ENCODE measurements around the gene CDK11B.
"Not testable (repeated sequence)": the region's sequence is repeated elsewhere in the genome, so short reads cannot be mapped to it uniquely, and the experiment has no call there.

The CDK11B gene

DNA sequence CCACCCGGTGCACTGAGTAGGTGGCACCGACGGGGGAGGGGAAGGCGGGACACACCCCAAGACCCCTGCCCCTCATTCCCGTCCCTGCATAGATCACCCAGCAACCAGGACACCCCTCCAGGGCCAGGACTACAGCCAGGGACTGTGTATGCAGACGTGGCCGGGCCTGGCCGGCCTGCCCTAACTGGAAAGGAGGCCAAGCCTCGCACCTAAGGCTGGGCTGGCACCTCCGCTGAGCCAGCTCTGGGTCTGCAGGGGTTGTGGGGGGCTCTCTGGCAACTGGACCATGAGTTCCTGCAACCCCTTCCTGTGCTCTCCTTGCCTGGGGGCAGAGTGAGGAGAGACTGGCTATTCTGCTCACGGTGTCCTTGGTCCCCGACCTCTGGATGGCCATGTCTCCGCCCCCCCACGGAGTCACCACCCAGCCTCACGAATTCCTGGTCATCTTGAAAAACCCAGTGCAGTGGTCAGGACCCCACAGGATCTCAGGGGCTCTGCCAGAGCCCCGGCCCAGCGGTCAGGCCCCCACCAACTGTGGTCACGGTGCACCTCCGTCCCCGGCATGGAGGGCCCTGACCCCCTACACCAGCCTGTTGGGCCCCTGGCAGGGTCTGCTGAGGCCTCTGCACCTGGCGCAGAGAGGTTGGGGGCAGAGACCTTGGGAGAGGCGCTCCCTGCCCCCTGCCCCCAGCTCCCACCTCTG, 57.8 kb downstream of the CDK11B start:
- in situ Hi-C loops (cut with MboI; ENCODE audit: low sequenced_read_pairs), result no loop called here

DNA sequence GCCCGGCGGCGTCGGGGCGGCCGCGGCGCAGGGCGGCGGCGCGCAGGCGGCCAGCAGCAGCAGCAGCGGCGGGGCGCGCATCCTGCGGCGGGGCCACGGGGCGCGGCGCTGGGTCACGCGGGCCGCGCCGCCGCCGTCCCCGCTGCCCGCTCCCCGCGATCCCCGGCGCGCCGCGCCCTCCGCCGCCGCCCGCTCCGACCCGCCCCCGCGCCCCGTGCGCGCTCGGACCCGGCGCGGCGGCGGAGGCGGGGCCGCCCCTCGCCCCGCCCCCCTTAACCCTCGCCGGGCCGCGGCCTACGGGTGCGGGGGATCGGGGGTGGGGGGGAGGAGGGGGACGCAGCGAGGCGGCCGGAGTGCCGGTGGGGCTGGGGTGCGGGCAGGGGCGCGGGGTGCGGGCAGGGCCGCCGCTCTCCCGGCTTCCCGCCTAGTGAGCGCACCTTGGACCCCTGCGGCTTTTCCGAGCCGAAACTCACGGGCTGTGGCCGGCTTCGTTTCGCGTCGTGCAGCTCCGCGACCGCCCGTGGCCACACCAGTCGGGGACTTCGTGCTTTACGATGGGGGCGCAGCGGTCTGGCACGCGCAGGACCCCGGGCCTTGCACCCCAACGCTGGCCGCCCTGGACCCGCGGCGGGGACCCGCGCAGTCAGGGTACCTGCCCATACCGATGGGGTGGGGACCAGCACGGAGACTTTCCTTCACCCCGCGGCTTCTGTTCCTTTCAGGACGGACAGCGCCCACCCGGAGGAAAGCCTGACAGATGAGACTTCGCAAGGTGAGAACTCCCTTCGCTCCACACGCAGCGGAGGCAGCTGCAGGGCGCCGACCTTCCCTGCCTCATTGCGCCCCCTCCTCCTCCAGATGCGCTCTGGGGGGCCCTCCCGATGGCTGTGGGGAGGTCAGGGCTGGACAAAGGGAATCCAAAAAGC, 58.6 kb downstream of the CDK11B start, which contains the start of gene FNDC10:
Gene FNDC10, minus strand, starts transcription at position 201 of the 926 bp plus-strand sequence. Its CDS starts 120 bp downstream, at position 81.
- in situ Hi-C loops (cut with MboI; ENCODE audit: low sequenced_read_pairs), result no loop called here

DNA sequence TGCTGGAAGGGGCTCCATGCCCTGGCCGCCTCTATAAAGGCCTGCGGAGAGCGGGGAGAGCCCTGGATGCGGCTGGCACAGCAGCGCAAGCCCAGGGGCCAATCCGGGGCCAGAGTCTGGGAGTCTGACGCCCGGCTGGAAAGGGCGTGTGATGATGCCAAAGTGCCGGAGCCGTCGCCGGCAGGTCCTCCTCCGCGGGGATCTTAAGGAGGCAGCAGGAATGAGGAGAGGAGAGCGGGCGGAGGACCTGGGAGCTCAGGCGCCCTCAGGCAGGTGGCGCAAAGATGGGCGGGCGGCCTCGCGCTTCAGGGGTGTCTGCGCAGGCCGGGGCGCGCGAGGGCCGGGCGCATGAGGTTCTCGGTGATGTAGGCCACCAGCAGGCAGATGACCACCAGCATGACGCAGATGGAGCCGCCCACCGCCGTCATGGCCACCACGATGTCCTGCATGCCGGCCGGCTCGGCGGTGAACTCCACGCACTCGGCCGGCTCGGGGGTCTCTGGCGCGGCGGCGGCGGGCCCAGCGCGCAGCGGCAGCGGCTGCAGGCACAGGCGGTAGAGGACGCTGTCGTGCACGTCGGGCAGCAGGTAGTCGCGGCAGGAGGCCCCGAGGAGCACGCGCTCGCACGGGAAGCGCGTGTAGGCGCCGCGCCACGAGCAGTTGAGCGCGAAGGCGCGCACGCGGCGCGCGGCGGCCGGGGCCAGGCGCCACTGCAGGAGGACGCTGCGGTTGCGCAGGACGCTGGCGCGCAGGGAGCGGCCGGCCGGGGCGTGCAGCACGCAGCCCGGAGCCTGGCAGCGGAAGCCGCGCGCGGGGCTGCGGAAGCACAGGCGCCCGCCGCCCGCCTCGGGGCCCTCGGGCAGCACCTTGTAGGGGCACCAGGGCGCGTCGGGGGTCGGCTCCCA, 59.5 kb downstream of the CDK11B start:
- in situ Hi-C loops (cut with MboI; ENCODE audit: low sequenced_read_pairs), result no loop called here

DNA sequence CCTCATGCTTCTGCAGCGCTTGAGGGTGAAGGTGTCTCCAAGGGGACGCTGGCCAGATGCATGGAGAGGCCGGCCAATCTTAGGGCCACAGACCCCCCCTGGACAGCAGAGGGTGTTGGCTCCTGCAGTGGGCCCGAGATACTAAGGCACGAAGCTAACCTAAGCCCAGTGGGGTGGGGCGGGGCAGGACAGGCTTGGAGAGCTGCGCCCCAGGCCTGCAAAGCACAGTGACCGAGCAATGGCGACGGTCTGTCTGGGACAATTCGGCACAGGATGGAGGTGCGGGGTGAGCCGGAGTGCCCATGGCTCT, 60.1 kb downstream of the CDK11B start:
- in situ Hi-C loops (cut with MboI; ENCODE audit: low sequenced_read_pairs), result no loop called here

DNA sequence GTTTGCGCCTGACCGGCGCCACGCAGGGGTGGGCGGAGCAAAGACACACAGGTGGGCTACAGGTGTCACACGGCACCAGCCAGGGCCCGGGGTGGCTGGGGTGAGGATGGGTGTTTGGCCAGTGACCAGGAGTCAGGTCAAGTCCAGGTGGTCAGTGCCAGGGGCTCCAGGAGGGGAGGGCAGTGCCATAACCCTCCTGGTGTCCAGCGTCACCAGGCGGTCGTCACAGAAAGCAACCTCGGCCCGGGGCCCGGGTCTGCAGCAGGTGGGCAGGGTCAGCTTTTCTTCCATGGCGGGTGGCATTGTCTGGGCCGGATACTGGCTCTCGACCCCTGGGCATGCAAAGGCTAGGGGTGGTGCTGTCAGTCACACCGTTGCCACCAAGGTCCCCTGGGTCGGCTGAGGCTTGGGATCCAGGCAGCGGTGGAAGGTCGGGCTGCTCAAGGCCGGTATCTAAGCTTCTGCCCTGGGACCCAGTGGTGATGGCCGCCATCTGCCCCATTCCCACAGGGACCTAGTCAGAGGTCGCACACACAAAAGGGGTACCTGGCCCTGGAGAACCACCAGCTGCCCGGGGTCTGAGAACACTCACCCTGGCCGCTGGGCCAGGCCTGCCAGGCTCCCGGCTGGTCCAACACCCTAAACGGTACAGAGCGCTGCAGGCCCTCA, 60.6 kb downstream of the CDK11B start:
- in situ Hi-C loops (cut with MboI; ENCODE audit: low sequenced_read_pairs), result no loop called here

DNA sequence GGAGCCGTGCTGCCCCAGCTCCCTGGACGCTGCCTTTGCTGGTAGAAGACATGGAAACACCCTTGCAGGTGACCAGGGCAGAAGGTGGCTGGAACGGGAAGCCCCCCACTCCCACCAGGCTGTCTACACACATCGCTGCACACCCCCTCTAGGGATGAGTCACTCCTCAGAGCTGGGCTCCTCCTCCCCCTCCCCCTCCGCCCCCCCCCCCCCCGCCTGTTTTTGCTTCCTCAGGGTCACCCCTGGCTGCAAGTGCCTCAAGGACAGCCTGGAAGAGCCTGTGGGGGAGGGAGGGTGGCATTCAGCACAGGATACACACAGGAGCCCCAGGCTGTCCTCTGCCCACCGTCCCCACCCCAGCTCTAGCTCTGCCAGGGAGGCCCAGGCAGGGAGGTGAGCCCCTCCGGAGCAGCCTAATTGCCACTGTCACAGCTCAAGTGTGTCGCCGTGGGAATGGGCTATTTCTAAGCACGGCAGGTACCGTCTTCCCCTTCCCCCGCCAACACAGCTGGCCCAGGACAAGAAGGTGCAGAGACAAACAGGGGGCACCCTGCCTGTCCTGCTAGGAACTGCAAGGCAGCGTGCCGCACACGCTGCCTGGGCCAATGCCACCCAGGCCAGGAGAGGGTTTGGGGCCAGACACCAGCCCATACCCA, 61.4 kb downstream of the CDK11B start:
- in situ Hi-C loops (cut with MboI; ENCODE audit: low sequenced_read_pairs), result no loop called here

DNA sequence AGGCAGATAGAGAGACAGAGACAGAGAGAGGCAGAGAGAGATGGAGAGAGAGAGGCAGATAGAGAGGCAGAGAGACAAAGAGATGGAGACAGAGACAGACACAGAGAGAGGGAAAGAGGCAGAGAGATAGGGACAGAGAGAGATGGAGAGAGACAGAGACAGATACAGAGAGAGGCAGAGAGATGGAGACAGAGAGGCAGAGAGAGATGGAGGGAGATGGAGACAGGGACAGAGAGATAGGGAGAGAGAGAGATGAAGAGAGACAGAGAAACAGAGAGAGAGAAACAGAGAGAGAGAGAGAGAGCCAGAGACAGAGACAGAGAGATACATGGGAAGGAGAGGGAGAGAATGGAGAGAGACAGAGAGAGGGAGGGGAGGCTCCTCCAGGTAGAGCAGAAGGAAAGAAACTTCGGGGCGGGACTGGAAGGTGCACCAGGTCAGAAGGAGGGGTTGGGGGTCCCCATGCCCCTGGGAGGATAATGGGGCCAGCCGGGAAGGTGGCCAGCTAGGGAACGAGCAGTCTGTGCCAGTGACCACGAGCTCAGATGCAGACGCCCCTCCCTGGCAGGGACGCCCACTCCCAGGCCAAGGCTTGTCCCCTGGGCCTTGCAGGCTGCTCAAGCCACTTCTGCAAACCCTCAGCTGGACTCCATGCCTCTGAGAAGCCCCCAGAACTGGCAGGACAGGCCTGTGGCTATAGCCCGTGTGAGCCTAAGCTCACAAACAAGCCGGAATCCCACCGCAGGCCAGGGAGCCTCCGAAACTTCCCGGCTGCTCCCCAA, 62.1 kb downstream of the CDK11B start:
- in situ Hi-C loops (cut with MboI; ENCODE audit: low sequenced_read_pairs), result no loop called here

DNA sequence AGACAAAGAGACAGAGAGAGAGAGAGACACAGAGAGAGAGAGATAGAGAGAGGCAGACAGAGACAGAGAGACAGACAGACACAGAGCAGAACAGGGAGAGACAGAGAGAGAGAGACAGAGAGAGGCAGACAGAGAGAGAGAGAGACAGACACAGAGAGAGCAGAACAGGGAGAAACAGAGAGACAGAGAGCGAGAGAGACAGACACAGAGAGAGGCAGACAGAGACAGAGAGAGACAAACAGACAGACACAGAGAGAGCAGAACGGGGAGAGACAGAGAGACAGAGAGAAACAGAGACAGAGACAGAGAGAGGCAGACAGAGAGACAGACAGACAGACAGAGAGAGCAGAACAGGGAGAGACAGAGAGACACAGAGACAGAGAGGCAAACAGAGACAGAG, 63.5 kb downstream of the CDK11B start:
- in situ Hi-C loops (cut with MboI; ENCODE audit: low sequenced_read_pairs), result not testable (repeated sequence)

DNA sequence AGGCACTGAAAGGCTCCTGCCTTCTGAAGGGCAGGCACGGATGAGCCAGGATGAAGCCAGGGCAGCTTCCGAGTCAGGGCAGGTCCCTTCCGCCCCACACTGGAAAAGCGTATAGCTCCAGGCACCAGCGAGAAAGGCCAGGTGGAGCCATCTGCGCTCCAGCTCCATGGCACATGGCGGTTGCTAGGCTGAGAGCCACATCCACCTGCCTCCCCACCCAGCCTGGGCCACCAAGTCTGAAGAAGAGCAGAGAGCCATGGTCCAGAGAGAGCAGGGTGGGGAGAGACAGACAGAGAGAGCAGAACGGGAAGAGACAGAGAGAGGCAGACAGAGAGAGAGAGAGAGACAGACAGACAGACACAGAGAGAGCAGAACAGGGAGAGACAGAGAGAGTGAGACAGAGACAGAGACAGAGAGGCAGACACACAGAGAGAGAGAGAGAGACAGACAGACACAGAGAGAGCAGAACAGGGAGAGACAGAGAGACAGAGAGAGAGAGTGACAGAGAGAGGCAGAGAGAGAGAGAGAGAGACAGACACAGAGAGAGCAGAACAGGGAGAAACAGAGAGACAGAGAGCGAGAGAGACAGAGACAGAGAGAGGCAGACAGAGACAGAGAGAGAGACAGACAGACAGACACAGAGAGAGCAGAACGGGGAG, 64.1 kb downstream of the CDK11B start:
- in situ Hi-C loops (cut with MboI; ENCODE audit: low sequenced_read_pairs), result no loop called here

DNA sequence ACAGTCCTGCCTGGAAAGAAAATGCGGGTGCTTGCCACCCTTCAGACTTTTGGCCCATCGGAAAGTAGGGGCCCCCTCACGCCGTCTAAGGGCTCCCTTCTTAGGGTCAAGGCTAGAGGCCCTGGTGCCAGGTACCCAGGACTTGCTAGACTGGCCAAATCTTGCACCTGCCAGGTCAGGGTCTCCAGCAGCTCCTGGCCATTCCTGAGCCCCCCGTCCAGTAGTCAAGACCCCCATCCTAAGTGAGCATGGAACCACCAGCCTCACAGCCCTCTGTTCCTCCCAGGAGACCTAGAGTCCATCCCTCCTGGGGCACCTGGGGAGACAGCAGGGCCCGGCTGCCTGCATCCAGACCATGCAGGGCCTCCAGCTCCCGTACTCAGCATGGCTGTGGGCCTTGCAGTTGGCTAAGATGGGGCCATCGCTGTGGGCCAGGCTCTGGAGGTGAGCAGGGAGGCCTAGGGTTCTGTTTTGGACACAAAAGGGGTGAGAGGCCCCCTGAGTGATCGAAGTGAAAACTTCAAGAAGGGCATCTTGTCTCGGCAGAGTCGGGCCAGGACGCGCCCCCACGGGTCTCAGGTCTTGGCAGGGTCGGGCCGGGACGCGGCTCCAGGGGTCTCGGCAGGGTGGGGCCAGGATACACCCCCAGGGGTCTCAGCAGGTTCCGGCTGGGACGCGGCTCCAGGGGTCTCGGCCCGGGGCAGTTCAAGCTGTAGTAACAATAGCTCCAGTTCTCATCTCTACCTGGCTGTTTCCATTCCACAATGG, 64.8 kb downstream of the CDK11B start:
- in situ Hi-C loops (cut with MboI; ENCODE audit: low sequenced_read_pairs), result no loop called here

DNA sequence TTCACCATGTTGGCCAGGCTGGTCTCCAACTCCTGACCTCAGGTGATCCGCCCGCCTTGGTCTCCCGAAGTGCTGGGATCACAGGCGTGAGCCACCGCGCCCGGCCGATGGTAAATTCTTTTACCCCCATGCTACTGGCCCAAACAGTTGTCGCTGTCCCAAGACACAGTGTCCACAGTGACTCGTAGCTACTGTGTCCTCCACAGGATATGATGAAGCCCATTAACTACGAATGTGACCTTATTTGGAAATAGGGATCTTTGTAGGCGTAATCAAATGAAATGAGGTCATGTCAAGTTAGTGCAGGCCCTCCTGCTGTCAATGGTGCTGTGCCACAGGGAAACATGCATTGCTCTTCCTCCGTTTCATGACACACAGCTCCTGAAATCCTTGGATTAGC, 67.4 kb downstream of the CDK11B start:
- in situ Hi-C loops (cut with MboI; ENCODE audit: low sequenced_read_pairs), result no loop called here

All from HL-60/S4 treated with phorbol 12-myristate 13-acetate at 8.2 ng/mL for 4 days and 3 days (cell line).